Measurements from ENCODE around the gene SEMA6C. TPM values are rescaled to one million over a fixed set of nuclear protein-coding genes. Genes with fewer than 3 reads are reported as not detected.
A peak's percentile ranks its signal among the peaks of the same experiment; 100 is the strongest.

Gene SEMA6C
- total and polyA plus RNA-seq, 2 of the 8 experiments (the other 6 are each of a cell fraction or from before 2014, with no cell fraction given), result 12.2 to 15.7 TPM

GRCh38 chr1:151130987-151131586 is 15.3 kb downstream of the SEMA6C start (continued):
- TF ChIP-seq HDAC2 (IDR thresholded peaks at IDR 0.05; ENCODE audit: borderline replicate concordance in 1 of 2, low read depth in 2 of 2, low read length in 2 of 2), result no peak
- peak in 1 of 2 experiments; percentile 67; a peak in 1 of 3 replicates for TF ChIP-seq POLR2A (IDR thresholded peaks at IDR 0.05; ENCODE audit: control extremely low read depth in 1 of 2, low read depth in 2 of 2, low read length in 2 of 2)
- peak; percentile 77 for TF ChIP-seq POLR2AphosphoS5 (IDR thresholded peaks at IDR 0.05; ENCODE audit: low read depth, low read length)
- peak; percentile 77 for TF ChIP-seq CREB1 (IDR thresholded peaks at IDR 0.05)
- peak; percentile 67 for TF ChIP-seq MAX (IDR thresholded peaks at IDR 0.05)
- no peak for TF ChIP-seq SIX5 (IDR thresholded peaks at IDR 0.05; ENCODE audit: low read depth, low read length)
- 0 out of 4 replicates have a peak, but pooled peaks of 1 of the 2 experiments have one; percentile 10 for TF ChIP-seq RAD21 (IDR thresholded peaks at IDR 0.05 in 1 of 2, conservative IDR thresholded peaks at IDR 0.05 in 1 of 2; ENCODE audit: low read depth in 2 of 2, low read length in 2 of 2)
- no peak for TF ChIP-seq JUN (IDR thresholded peaks at IDR 0.05; ENCODE audit: low read depth, low read length)
- no peak for TF ChIP-seq ATF3 (IDR thresholded peaks at IDR 0.05; ENCODE audit: insufficient read depth, low read depth, low read length)
- TF ChIP-seq, protein P1, sequence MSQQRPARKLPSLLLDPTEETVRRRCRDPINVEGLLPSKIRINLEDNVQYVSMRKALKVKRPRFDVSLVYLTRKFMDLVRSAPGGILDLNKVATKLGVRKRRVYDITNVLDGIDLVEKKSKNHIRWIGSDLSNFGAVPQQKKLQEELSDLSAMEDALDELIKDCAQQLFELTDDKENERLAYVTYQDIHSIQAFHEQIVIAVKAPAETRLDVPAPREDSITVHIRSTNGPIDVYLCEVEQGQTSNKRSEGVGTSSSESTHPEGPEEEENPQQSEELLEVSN (IDR thresholded peaks at IDR 0.05), result peak; percentile 75
- no peak for TF ChIP-seq SUZ12 (IDR thresholded peaks at IDR 0.05; ENCODE audit: low read length)
- TF ChIP-seq CEBPB (IDR thresholded peaks at IDR 0.05; ENCODE audit: low read depth, low read length), result no peak
- no peak for TF ChIP-seq ASH2L (IDR thresholded peaks at IDR 0.05; ENCODE audit: low read length)
- TF ChIP-seq SP1 (IDR thresholded peaks at IDR 0.05; ENCODE audit: low read depth, low read length), result peak; percentile 94
- no peak for TF ChIP-seq RBBP5 (IDR thresholded peaks at IDR 0.05; ENCODE audit: borderline replicate concordance, low read depth, low read length)
- 0 out of 2 replicates have a peak, but pooled peaks have one; percentile 41 for TF ChIP-seq TAF1 (IDR thresholded peaks at IDR 0.05; ENCODE audit: low read depth, low read length)
- TF ChIP-seq CHD2 (IDR thresholded peaks at IDR 0.05; ENCODE audit: low read length), result peak; percentile 80
- TF ChIP-seq BACH1 (IDR thresholded peaks at IDR 0.05; ENCODE audit: low read length), result peak; percentile 9; the same call in 1 of the 2 replicates
